HG03045 (cell line): Measurements from ENCODE around the gene MAT2B.
"Not testable (repeated sequence)": the region's sequence is repeated elsewhere in the genome, so short reads cannot be mapped to it uniquely, and the experiment has no call there.

Source experiments
- ATAC-seq: cut with Tn5 transposase; IDR thresholded peaks from one replicate; pipeline ENCODE4 v1.9.1; 2021; ENCODE audit warnings: mild to moderate bottlenecking, moderate library complexity; ENCODE audit not compliant: unreplicated experiment

Gene MAT2B

DNA sequence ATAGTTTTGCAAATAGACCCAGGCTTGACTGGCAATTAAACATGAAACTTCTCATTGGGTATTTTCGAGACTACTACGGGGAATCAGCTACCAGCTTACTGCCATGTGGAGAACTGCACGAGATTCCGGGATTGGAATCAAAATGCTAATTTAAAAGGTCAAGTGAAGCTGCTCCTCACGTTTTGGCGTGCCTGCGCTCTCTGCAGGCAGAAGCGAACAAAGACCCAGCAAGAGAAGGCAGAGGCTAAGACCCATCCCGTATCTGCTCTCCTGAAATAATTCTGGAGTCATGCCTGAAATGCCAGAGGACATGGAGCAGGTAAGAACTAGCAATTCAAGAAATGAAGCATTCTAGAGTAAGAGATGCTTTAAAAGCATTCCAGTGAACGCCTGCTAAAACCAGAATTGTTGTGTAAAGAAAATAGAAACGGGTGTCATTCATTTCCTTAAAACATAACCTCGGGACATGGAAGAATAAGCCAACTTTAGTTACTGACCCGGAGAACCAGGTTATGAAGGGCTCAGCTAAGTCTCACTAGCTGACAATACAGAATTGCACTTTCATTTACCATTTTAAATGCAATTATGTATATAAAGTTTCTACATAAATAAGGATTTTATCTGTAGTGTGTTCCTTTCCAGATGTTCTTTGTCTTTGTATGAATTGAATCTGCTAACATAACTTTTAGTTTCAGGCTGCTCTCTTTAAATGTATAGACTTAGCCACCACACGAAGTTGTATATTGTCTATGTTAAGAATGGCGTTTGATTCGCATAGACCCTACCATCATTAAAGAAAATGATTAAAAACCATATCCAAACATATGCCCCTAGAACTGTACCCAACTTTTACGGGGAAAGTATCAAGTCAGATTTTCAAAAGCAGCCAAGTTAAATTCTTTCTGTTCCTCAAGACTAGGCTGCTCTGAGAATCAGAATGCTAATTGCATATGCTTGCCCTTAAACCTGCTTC is 2.0 kb upstream of the MAT2B start:
- ATAC-seq, result no peak

DNA sequence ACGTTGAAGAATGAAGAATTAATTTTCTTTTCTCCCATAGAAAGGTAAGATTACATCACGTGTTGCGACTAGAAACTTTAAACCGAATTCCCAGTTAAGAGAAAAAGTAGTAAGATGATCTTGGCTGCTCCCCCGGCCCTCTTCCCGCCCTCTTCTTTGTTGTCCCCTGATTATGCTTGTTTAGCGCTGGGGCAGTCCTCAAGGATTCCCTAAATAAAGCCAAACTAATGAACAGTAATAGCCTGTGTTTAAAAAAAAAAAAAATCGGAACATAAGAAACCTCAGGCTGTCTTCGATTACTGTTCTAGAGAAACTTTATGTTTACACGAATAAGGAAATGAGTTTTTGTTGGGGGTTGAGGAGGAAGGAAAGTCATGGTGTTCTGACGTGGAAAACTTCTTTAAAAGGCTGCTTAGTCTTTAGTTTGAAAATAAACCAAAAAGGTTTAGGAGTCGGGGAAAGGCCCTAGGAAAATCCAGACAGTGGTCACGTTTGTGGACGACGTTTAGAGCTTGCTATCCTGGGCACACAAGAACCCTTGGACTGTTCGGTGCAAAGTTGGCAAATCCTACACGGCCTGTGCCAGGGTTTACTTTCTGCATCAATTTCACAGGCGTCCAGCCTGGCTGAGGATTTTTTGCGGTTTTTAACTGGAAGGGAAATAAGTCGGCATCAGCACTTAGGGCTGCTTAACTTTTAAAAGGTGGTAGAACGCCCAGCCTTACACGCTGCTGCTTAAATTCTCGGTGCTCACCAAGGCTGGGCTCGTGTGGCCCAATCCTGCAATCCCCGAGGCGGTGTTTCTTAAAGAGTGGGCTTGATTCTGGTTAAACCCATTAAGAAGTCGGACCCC is 1.1 kb upstream of the MAT2B start:
- ATAC-seq, result no peak

DNA sequence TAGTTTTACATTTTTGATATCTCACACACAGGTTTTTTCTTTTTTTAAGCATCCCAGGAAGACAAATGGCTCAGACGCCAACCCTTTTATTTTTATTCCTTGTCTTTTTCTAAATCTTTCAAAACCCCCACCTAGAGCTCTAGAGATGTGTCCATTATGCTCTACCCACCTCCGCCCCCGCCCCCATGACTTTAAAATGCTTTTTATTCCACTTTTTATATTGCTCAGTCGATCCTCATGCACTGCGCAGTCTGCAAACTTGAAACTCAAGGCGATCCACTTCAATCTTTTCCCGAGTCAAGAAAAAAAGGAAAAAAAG is 411 bp upstream of the MAT2B start:
- ATAC-seq, result no peak

DNA sequence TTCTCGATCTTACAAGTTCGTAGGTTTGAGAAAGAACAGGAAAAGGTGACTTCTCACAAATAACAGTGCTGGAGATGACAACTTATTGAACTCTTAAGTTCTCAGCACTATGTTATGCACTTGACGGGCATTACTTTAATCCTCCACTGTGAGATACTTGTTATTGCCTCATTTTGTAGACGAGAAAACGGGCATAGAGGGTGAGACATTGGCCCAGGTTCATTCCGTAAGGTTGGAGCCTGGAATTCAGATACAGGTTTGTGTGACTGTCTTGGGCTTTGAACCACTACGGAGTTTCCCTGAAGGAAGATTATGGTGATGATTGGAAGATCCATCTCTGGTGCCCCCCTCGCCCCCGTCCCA is 657 bp downstream of the MAT2B start:
- peak; percentile 14 for ATAC-seq

DNA sequence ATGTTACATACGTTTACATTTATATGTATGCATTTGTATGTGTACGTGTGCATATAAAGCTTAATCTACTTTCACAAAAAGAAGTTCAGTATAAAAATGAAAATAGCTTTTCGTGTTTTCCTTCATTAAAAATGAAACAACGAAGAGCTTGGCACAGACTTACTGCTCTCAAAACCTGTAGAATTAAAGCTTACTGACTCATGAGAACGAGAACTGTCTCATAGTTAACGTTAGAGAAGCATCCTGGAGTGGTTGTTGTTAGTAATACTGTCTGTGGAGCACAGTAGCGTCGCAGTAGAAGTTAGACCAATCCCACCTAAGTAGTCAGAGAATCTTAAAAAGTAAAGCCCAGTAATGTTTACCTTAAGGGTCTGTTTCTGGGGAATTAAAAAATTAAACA is 1.3 kb downstream of the MAT2B start:
- no peak for ATAC-seq

DNA sequence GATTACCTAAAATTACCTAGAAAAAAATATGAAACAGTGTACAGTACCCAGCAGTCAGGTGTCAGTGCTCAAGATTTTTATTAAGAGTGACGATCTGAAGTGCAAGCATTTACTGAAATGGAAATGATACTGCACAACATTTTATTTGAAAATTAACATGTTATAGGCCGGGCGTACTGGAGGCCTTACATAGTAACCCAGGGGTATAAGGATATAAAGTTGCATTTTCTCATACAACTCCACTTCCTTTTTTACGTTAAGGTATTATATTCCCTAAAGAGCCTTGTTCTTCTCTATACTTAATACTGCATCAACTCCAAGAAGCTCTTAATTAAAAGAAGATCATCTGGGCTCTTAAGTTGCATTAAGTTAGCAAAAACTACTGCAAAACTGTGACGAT is 3.3 kb downstream of the MAT2B start:
- no peak for ATAC-seq

DNA sequence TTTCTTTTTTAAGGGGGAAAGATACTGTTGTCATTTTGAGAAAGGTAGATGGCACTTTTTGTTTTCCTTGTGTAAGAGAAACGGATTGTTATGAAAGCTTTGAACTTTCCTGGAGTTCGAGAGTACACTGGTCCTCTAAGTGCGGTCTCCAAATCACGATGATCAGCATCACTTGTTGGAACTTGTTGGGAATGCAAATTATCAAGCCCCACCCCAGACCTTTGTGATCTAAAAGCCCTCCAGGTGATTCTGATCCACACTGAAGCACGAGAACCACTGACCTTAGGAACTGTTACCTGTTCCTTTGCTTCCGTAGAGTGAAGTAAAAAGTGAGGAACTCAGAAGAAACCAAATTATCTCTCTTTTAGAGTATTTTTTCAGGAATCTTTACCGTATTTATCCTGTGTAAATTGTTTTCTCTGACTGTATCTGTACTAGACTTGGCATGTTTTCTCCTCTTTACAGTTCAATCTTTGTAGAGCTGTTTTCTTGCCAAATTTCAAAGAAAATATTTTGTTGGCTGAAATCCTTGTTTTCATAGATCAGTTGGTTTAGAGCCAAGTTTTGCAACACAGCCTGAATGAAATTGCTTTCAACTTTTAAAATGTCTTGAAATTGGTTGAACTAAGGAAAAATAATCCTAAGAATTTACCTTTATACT is 4.0 kb downstream of the MAT2B start:
- no peak for ATAC-seq

DNA sequence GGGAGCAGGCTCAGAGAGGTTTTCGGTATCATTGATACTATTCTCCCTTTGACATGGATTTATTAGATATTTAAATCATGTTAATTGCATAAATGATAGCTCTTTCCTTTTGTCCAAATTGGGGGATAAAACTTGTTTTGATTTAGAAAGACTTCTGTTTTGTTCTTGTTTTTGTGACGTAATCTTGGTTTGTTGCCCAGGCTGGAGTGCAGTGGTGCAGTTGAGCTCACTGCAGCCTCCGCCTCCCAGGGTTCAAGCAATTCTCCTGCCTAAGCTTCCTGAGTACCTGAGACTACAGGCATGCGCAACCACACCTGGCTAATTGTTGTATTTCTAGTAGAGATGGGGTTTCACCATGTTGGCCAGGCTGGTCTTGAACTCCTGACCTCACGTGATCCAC is 7.1 kb downstream of the MAT2B start:
- no peak for ATAC-seq

DNA sequence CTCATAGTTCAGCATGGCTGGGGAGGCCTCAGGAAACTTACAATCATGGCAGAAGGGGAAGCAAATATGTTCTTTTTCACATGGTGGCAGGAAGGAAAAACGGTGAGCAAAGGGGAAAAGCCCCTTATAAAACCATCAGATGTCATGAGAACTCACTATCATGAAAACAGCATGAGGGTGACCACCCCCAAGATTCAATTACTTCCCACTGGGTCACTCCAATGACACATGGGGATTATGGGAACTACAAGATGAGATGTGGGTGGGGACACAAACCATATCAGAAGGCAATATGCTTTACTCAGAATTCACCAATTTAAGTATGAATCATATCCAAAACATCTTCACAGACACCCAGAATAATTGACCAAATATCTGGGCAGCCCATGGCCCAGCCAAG is 19.7 kb downstream of the MAT2B start:
- ATAC-seq, result no peak

DNA sequence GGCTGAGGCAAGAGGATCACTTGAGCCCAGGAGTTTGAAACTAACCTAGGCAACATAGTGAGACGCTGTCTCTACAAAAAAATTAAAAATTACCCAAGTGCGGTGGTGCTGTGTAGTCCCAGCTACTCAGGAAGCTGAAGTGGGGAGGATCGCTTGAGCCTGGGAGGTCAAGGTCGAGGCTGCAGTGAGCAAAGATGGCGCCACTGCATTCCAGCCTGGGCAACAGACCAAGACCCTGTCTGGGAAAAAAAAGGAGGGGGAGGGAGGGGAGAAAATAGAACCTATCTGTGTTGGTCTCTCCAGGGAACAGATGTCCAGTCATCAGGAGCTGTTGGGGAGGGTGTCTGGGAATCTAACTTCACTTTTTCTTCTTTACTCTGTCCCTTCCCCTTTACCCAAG is 24.3 kb downstream of the MAT2B start:
- ATAC-seq, result no peak

DNA sequence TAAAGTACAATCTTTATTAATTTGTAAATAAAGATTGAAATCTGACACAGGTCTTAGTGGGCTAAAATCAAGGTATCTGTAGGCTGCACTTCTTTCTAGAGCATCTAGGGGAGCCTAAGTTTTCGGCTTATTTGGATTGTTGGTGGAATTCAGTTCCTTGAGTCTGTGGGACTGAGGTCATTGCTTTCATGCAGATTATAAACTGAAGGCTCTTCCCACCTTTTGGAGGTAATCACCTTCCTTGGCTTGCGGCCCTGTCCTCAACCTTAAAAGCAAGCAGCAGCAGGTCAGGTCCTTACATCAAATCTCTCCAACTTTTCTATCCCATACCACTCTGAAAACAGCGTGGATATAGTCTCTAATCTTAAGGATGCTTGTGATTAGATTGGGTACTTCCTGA is 25.9 kb downstream of the MAT2B start:
- ATAC-seq, result no peak

DNA sequence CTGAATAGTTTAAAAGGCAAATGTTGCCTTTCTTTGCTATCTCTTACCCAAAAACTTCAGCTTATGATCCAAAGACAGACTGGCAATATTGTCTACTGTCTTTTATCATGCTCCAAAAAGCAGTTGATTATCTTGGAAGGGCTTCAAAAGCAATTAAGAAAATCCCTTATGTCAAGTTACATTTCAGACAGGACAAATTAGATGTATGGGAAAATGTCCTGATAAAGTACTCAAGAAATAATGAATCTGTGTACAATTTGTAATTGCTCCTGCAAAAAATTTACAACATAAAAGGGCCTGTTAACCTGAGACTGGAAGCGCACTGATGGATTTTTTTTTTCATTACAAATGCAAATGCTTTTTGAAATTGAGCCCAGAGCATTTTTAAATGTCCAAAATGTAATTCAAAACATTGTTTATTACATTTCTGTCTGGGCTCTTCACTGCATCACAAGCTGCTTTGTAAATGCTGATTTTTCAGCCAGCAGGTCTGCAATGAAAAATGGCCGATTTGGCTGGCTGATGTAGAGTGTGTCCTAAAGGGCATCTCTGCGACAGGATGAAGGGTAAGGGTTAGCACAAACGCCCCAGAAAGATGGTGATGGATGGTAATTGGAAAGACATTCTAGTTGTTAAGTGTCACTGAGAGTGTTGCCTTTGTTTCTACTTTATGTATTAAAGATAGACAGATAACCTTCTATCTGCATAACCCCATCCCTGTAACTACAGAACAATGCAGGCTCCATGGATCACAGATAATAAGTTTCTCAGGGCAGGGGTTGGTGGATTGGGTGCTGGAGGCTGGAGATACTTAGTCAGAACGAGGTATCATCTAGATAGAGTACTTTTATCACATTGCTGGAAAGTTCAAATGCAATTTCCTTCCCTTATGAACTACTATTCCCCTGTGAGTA is 27.0 kb downstream of the MAT2B start:
- no peak for ATAC-seq

DNA sequence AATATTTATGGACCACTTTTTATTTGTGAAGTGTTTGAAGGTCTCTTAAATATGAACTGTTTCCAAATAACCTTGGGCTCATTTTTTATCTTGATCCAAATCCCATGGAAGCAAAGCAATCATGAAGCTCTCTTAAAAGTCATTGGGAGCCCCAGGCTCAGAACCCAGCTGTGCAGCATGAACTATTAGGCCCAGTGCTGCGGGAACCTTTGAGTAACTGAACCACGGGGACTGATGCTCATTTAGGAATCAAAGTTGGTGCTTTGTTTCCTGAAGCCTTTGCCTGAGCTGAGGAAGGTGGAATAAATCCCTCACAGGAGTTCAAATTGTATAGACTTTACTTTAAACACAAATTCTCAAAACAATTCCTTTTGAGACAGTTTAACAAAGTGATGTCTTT is 27.8 kb downstream of the MAT2B start:
- ATAC-seq, result no peak

DNA sequence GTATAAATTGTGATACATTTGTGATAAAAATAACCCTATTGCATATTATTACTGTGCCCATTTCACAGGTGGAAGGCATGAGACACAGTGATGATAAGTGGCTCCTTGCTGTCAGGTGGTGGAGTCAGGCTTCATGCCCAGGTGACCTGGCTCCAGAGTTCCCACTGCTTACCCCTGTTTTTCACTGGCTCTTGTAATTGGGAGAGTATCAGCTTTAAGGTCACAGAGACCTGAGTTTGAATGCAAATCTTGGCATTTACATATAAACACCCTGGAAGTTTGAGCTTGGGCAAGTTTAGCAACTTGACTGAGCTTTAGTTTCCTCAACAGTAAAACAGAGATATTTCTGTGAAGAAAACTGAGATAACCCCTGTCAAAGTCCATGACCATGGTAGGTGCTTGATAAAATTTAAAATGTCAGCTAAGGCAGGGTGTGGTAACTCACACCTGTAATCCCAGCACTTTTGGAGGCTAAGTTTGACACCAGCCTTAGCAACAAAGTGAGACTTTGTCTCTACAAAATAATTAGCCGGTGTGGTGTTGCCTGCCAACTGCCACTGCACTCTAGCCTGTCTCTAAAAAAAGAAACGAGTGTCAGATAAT is 29.2 kb downstream of the MAT2B start:
- no peak for ATAC-seq

DNA sequence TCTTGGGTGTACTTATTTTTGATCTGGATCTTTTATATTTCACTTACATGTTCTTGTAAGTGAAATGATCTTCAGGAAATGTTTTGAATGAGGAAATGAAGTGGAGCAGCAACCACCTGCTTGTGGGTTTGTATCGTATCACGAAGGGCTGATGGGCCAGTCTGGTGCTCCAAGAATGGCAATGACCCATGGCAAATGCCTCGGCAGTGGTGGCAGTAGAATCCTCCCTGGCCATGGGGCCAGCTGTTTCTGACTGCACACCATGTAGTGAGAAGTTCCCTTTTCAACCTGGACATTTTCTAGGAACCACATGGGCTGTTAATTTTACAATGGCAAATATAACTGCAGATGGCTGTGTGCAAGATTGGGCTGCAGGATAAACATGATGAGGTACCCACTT is 29.9 kb downstream of the MAT2B start:
- ATAC-seq, result no peak

DNA sequence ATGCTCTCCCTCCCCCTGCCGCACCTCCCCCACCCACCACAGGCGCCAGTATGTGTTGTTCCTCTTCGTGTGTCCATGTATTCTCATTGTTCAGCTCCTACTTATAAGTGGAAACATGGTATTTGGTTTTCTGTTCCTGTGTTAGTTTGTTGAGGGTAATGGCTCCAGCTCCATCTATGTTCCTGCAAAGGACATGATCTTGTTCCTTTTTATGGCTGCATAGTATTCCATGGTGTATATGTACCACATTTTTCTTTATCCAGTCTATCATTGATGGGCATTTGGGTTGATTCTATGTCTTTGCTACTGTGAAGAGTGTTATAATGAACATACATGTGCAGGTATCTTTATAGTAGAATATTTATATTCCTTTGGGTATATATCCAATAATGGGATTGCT is 31.0 kb downstream of the MAT2B start:
- not testable (repeated sequence) for ATAC-seq

DNA sequence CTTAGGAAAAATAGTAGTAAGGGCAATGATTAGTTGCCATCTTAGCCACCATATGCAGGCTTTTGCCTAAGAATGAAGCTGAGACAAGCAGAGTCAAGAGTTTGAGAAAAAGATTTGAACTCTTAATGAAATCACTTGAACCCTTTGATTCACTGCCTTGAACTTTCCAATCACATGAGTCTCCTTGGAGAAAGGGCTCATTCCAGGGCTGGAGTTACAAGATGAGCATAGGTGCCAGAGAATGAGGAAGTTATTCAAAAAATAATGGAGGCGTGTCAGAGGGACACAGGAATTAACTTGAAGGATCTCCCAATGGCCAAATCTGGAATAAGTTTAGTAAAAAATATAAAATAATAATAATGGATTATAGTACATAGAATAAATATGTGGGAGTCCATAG is 35.3 kb downstream of the MAT2B start:
- ATAC-seq, result no peak

DNA sequence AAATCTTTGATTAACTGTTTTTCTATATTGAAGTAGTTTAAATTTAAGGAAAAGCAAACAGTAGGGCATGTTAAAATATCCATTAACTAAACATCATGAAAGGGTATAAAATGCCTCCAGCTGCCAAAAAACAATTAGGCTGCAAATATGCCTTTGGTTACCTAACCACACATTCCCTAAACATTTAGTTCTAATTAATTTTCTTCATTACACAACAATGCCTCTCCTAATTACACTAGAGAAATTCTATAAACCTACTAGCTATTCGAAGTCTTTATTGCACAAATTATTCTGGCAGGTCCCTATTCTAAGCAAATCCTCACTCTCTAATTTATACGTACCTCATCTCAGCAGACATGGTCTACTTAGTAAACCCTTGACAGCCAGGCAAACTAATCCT is 37.4 kb downstream of the MAT2B start:
- ATAC-seq, result no peak

DNA sequence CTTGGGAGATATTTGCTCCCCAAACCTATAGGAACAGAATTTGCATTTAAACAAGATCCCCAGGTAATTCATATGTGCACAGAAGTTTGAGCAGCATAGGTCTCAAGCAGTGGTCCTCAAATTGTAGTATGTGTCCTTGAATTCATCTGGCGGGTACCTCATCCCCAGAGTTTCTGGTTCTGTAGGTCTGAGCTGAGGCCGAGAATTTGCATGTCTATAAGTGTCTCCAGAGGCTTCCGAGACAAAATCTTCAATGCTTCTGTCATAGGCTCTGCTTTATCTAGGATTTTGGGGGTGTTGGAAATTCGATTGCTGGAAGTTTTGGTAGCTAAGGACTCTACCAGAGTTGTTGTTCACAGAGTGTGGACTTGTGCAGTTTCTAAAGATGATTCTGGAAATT is 38.6 kb downstream of the MAT2B start:
- no peak for ATAC-seq

DNA sequence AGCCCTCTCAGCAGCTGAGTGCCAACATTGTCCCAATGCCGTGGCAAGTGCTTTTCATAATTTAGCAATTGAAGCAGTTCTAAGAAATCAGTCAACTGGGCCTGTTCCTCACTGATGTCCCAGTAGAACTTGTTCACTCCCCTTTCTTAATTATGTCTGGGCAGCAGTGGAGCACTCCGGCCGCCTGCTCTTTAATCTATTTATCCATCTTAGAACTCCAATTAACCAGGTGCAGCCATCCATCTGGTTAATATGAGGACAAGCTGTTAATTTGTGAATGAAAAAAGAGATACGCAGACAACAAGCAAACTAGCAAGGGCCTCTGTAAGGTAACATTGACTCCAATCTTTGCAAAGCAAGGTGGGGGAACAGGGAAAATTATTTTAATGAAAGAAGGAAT is 39.4 kb downstream of the MAT2B start:
- no peak for ATAC-seq
